Smooth muscle cell (in vitro differentiated cells): Measurements from ENCODE around the gene SOSTDC1. TPM values are rescaled to one million over a fixed set of nuclear protein-coding genes. Genes with fewer than 3 reads are reported as not detected.
"Not testable (repeated sequence)": the region's sequence is repeated elsewhere in the genome, so short reads cannot be mapped to it uniquely, and the experiment has no call there.

Source experiments
- DNase-seq: peaks from one replicate; lab custom pipeline; 2025; ENCODE audit not compliant: unreplicated experiment; lab: John Stamatoyannopoulos, UW
- H2AFZ ChIP-seq: fragments of 200-600 bp; sonication (generic); 2 replicates; pipeline ENCODE4 v1.6.0; 2016; ENCODE audit warnings: antibody characterized with exemption, low read depth, mild to moderate bottlenecking
- H3F3A ChIP-seq: fragments of 200-600 bp; sonication (generic); 2 replicates; pipeline ENCODE4 v1.6.0; 2017; ENCODE audit warnings: antibody characterized with exemption, low read depth
- H3K27ac ChIP-seq: fragments of 200-600 bp; sonication (generic); 2 replicates; pipeline ENCODE4 v1.5.1; 2016; ENCODE audit warnings: low read depth, mild to moderate bottlenecking
- H3K27me3 ChIP-seq: fragments of 200-600 bp; sonication (generic); 2 replicates; pipeline ENCODE4 v1.6.1; 2016; ENCODE audit warnings: low read depth, mild to moderate bottlenecking
- H3K36me3 ChIP-seq: fragments of 200-600 bp; sonication (generic); 2 replicates; pipeline ENCODE4 v1.5.1; 2016; ENCODE audit warnings: low read depth
- H3K4me1 ChIP-seq: fragments of 200-600 bp; sonication (generic); 2 replicates; pipeline ENCODE4 v1.5.1; 2016; ENCODE audit warnings: low read depth
- H3K4me2 ChIP-seq: fragments of 200-600 bp; sonication (generic); 2 replicates; pipeline ENCODE4 v1.6.0; 2016; ENCODE audit warnings: mild to moderate bottlenecking
- H3K4me3 ChIP-seq: fragments of 200-600 bp; sonication (generic); 2 replicates; pipeline ENCODE4 v1.5.1; 2016; ENCODE audit warnings: mild to moderate bottlenecking
- H3K79me2 ChIP-seq: fragments of 200-600 bp; sonication (generic); 2 replicates; pipeline ENCODE4 v1.6.0; 2016; ENCODE audit warnings: low read depth, mild to moderate bottlenecking
- H3K9ac ChIP-seq: fragments of 200-600 bp; sonication (generic); 2 replicates; pipeline ENCODE4 v1.6.0; 2016; ENCODE audit warnings: low read depth
- H3K9me3 ChIP-seq: fragments of 200-600 bp; sonication (generic); replicated peaks from 2 replicates; pipeline ENCODE4 v1.5.1; 2016; ENCODE audit warnings: low read depth
- H4K20me1 ChIP-seq: fragments of 200-600 bp; sonication (generic); 2 replicates; pipeline ENCODE4 v1.6.0; 2016; ENCODE audit warnings: low read depth
- CTCF ChIP-seq: fragments of 200-600 bp; sonication (generic); IDR thresholded peaks from 2 replicates; pipeline ENCODE4 v1.5.1; 2017; ENCODE audit warnings: borderline replicate concordance, mild to moderate bottlenecking, antibody characterized with exemption; ENCODE audit not compliant: insufficient read depth, poor library complexity, severe bottlenecking
- WGBS: methylation state at CpG from one replicate; pipeline ENCODE4 v1.1.7; 2016; ENCODE audit warnings: low lambda C conversion rate; 5-methylcytosine and 5-hydroxymethylcytosine counted together
- polyA plus RNA-seq: library from polyadenylated mRNA; unstranded; fragments of >200 nt; fragmentation: Nextera tagmentation; extraction: Ambion mirVana; gene quantifications from 2 replicates; pipeline ENCODE4 v1.2.1, GENCODE V29; 2016
- total RNA-seq: library from RNA; depleted of rRNA; stranded (reverse); fragments of >200 nt; gene quantifications from 2 replicates; pipeline ENCODE4 v1.2.3, GENCODE V29; 2014

The SOSTDC1 gene
- total and polyA plus RNA-seq, 2 experiments from 2014 or later, result 0.35 to 0.45 TPM

DNA sequence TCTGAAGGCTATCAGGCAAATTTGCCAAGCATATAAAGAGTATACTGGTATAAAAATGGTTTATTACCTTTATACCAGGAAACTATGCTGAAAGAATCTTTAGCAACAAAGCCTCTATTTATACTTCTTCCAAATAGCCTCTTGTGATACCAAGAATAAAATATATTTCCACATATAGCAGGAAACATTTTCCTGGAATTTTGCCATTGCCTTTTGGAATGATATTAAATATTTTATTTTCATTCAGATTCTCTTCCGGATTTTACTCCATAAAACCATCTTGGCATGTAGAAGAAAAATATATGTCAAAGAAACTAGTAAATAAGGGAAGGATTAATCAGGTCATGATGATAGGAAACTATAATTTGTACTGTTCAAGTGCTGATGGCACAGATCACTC lies 17.7 kb downstream of the SOSTDC1 start:
- no peak overlapping the region for H3K27ac ChIP-seq
- no peaks in the 10 kb centered on the region for H3F3A ChIP-seq
- no peaks in the 10 kb centered on the region for H3K9me3 ChIP-seq
- no peak for DNase-seq
- H3K79me2 ChIP-seq, result no peaks in the 10 kb centered on the region
- no peaks in the 10 kb centered on the region for H3K27me3 ChIP-seq
- H4K20me1 ChIP-seq, result no peaks in the 10 kb centered on the region
- 79% methylated on average over 1 of the region's 1 CpG for WGBS
- no peak overlapping the region for H3K4me2 ChIP-seq
- H3K4me1 ChIP-seq, result no peaks in the 10 kb centered on the region
- H2AFZ ChIP-seq, result no peak overlapping the region
- no peaks in the 10 kb centered on the region for H3K36me3 ChIP-seq
- no peak overlapping the region for H3K4me3 ChIP-seq
- no peak overlapping the region for H3K9ac ChIP-seq
- no peak for TF ChIP-seq CTCF

GRCh38 chr7:16446508-16446907 lies 19.0 kb downstream of the SOSTDC1 start:
- no peak overlapping the region for H3K9ac ChIP-seq
- 97% methylated on average over 1 of the region's 1 CpG for WGBS
- H3K4me2 ChIP-seq, result no peak overlapping the region

DNA sequence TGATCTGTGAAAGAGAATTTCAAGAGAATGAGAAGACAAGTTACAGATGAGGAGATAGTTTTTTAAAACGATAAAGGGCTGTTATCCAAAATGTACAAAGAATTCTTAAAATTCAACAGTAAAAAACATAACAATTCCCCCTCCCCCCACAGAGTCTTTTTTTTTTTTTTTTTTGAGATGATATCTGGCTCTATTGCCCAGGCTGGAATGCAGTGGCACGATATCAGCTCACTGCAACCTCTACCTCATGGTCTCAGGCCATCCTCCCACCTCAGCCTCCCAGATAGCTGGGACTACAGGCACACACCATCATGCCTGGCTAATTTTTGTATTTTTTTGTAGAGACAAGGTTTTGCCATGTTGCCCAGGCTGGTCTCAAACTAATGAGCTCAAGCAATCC lies 21.7 kb downstream of the SOSTDC1 start:
- not testable (repeated sequence) for H3K4me3 ChIP-seq, H3K27ac ChIP-seq, H3K27me3 ChIP-seq, DNase-seq, H3K9ac ChIP-seq, H3K9me3 ChIP-seq, H3K36me3 ChIP-seq, H3K79me2 ChIP-seq, H3K4me2 ChIP-seq, H3K4me1 ChIP-seq, H2AFZ ChIP-seq, H4K20me1 ChIP-seq, H3F3A ChIP-seq
- 91% methylated on average over 2 of the region's 2 CpGs for WGBS

More at GRCh38 chr7:16446508-16446907, 19.0 kb downstream of the SOSTDC1 start:
- Histone ChIP-seq H3F3A (no peaks in the 10 kb centered on the region), H2AFZ (no peak overlapping the region), H4K20me1 (no peaks in the 10 kb centered on the region), H3K4me3 (no peak overlapping the region), H3K79me2 (no peaks in the 10 kb centered on the region), H3K4me1 (no peaks in the 10 kb centered on the region), H3K9me3 (no peaks in the 10 kb centered on the region), H3K27me3 (no peaks in the 10 kb centered on the region), H3K27ac (no peak overlapping the region), H3K36me3 (no peaks in the 10 kb centered on the region)
- DNase-seq, result no peak
- no peak for TF ChIP-seq CTCF

DNA sequence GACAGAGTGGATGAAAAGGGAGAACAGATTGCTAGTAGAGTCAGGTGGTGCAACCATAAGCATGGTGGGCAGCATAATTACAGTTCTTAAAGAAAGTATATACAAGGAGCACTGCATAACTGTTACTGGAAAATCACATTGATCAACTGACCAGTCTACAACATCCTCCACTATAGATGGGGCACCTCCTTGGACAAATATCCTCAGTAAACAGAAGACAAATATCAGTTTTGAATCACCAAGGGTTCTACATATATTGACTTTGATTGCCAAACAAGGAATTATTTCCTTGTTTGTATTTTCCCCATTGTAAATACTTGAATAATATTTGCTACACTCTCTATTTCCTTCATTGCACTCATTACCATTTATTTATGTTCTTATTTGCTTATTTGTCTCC lies 26.6 kb downstream of the SOSTDC1 start:
- no peaks in the 10 kb centered on the region for H3K4me1 ChIP-seq
- H4K20me1 ChIP-seq, result no peaks in the 10 kb centered on the region
- H3K79me2 ChIP-seq, result no peaks in the 10 kb centered on the region
- H3K27ac ChIP-seq, result no peak overlapping the region
- no peaks in the 10 kb centered on the region for H3K27me3 ChIP-seq
- no peaks in the 10 kb centered on the region for H3K9me3 ChIP-seq
- no peak overlapping the region for H3K4me3 ChIP-seq
- no peak overlapping the region for H3K4me2 ChIP-seq
- no peak for DNase-seq
- no peaks in the 10 kb centered on the region for H3F3A ChIP-seq
- no peak overlapping the region for H2AFZ ChIP-seq
- no peaks in the 10 kb centered on the region for H3K36me3 ChIP-seq
- TF ChIP-seq CTCF, result no peak
- H3K9ac ChIP-seq, result no peak overlapping the region
